HG03558 (cell line): ENCODE results near the gene TXLNB.
"Not testable (repeated sequence)": the region's sequence is repeated elsewhere in the genome, so short reads cannot be mapped to it uniquely, and the experiment has no call there.

Source experiments
- ATAC-seq: cut with Tn5 transposase; IDR thresholded peaks from one replicate; pipeline ENCODE4 v1.9.1; 2021; ENCODE audit warnings: moderate number of reproducible peaks; ENCODE audit not compliant: unreplicated experiment; ENCODE audit errors: extremely low read depth

The TXLNB gene

GRCh38 chr6:139242457-139243240 is 49.1 kb downstream of the TXLNB start:
- ATAC-seq: no peak

GRCh38 chr6:139240161-139241010 is 51.4 kb downstream of the TXLNB start:
- no peak for ATAC-seq

- ATAC-seq: no peak
These were observed 52.7 kb downstream of the TXLNB start for GRCh38 chr6:139239064-139239463.

GRCh38 chr6:139236105-139236504 is 55.7 kb downstream of the TXLNB start:
- ATAC-seq: no peak

- no peak for ATAC-seq
These were observed 56.1 kb downstream of the TXLNB start for GRCh38 chr6:139235661-139236060.

- ATAC-seq: not testable (repeated sequence)
These were observed 57.6 kb downstream of the TXLNB start for GRCh38 chr6:139234193-139234592.

- ATAC-seq: no peak
These were observed 60.6 kb downstream of the TXLNB start for GRCh38 chr6:139231206-139231605.

GRCh38 chr6:139230391-139230840 is 61.4 kb downstream of the TXLNB start:
- no peak for ATAC-seq

GRCh38 chr6:139228387-139228786 is 63.4 kb downstream of the TXLNB start:
- not testable (repeated sequence) for ATAC-seq

GRCh38 chr6:139219746-139220145 is 72.1 kb downstream of the TXLNB start:
- ATAC-seq: no peak

GRCh38 chr6:139219271-139219729 is 72.5 kb downstream of the TXLNB start:
- peak; percentile 98 for ATAC-seq

- not testable (repeated sequence) for ATAC-seq
These were observed 79.3 kb downstream of the TXLNB start for GRCh38 chr6:139212460-139212859.

- not testable (repeated sequence) for ATAC-seq
These were observed 81.0 kb downstream of the TXLNB start for GRCh38 chr6:139210766-139211165.

- no peak for ATAC-seq
These were observed 86.0 kb downstream of the TXLNB start for GRCh38 chr6:139205843-139206242.

- no peak for ATAC-seq
These were observed 86.8 kb downstream of the TXLNB start for GRCh38 chr6:139204978-139205377.

- ATAC-seq: no peak
These were observed 90.4 kb downstream of the TXLNB start for GRCh38 chr6:139201378-139201777.

GRCh38 chr6:139198529-139199288 is 93.1 kb downstream of the TXLNB start:
- no peak for ATAC-seq

- ATAC-seq: no peak
These were observed 97.1 kb downstream of the TXLNB start for GRCh38 chr6:139194740-139195139.
